WTC11 (cell line): ENCODE measurements around the gene EYA2. TPM values are rescaled to one million over a fixed set of nuclear protein-coding genes. Genes with fewer than 3 reads are reported as not detected.

Experiments used
- FOXK1 ChIP-seq: sonication (generic); formaldehyde crosslinking; IDR thresholded peaks from 2 replicates; pipeline ENCODE4 v1.8.0; 2022; ENCODE audit warnings: mild to moderate bottlenecking, moderate library complexity, missing genetic modification reagents
- FOXP1 ChIP-seq: sonication (generic); formaldehyde crosslinking; IDR thresholded peaks from 2 replicates; pipeline ENCODE4 v1.8.0; 2022; ENCODE audit warnings: missing genetic modification reagents, mild to moderate bottlenecking, moderate library complexity, borderline replicate concordance
- GTF2I ChIP-seq: fragments of 250-450 bp; sonication (Bioruptor Pico); conservative IDR thresholded peaks from 2 replicates; pipeline ENCODE4 v1.4.0; 2021; ENCODE audit warnings: mild to moderate bottlenecking
- MXD4 ChIP-seq: fragments of 250-450 bp; sonication (Bioruptor Pico); IDR thresholded peaks from 2 replicates; pipeline ENCODE4 v1.8.0; 2021; ENCODE audit warnings: mild to moderate bottlenecking, moderate library complexity, borderline replicate concordance
- RORB ChIP-seq: fragments of 250-450 bp; sonication (Bioruptor Pico); IDR thresholded peaks from 2 replicates; pipeline ENCODE4 v1.9.0; 2021; ENCODE audit warnings: mild to moderate bottlenecking
- SMAD4 ChIP-seq: sonication (generic); formaldehyde crosslinking; IDR thresholded peaks from 2 replicates; pipeline ENCODE4 v1.8.0; 2022; ENCODE audit warnings: mild to moderate bottlenecking, missing genetic modification reagents
- ZNF396 ChIP-seq: fragments of 250-450 bp; sonication (Bioruptor Pico); IDR thresholded peaks from 2 replicates; pipeline ENCODE4 v1.8.0; 2021; ENCODE audit warnings: mild to moderate bottlenecking, moderate library complexity, borderline replicate concordance
- ZNF423 ChIP-seq: fragments of 250-450 bp; sonication (Bioruptor Pico); IDR thresholded peaks from 2 replicates; pipeline ENCODE4 v2.1.2; 2022; ENCODE audit warnings: mild to moderate bottlenecking, moderate library complexity
- total RNA-seq: library from RNA; stranded (reverse); gene quantifications from 3 replicates; pipeline ENCODE4 v1.2.3, GENCODE V29; 2021
- TF ChIP-seq, protein P1 (sequence below): sonication (generic); formaldehyde crosslinking; IDR thresholded peaks from 2 replicates; pipeline ENCODE4 v1.8.1; 2023; ENCODE audit warnings: mild to moderate bottlenecking, missing genetic modification reagents, moderate library complexity
- TF ChIP-seq, protein P2 (sequence below): sonication (generic); formaldehyde crosslinking; IDR thresholded peaks from 2 replicates; pipeline ENCODE4 v1.8.1; 2022; ENCODE audit warnings: low read depth, missing genetic modification reagents, borderline replicate concordance
- TF ChIP-seq, protein P3 (sequence below): fragments of 250-450 bp; sonication (Bioruptor Pico); IDR thresholded peaks from 2 replicates; pipeline ENCODE4 v1.9.0; 2021; ENCODE audit warnings: mild to moderate bottlenecking
- TF ChIP-seq, protein P4 (sequence below): fragments of 250-450 bp; sonication (Bioruptor Pico); IDR thresholded peaks from 2 replicates; pipeline ENCODE4 v1.9.0; 2021; ENCODE audit warnings: mild to moderate bottlenecking
- TF ChIP-seq, protein P5 (sequence below): sonication (generic); formaldehyde crosslinking; IDR thresholded peaks from 2 replicates; pipeline ENCODE4 v1.8.1; 2023; ENCODE audit warnings: mild to moderate bottlenecking, missing genetic modification reagents
- TF ChIP-seq, protein P6 (sequence below): fragments of 250-450 bp; sonication (Bioruptor Pico); conservative IDR thresholded peaks from 2 replicates; pipeline ENCODE4 v1.9.0; 2021; ENCODE audit warnings: mild to moderate bottlenecking
- TF ChIP-seq, protein P7 (sequence below): sonication (generic); formaldehyde crosslinking; IDR thresholded peaks from 2 replicates; pipeline ENCODE4 v1.8.1; 2023; ENCODE audit warnings: mild to moderate bottlenecking, missing genetic modification reagents, borderline replicate concordance

EYA2 gene
- total RNA-seq, 1 experiment from 2014 or later = 1.5 TPM

DNA sequence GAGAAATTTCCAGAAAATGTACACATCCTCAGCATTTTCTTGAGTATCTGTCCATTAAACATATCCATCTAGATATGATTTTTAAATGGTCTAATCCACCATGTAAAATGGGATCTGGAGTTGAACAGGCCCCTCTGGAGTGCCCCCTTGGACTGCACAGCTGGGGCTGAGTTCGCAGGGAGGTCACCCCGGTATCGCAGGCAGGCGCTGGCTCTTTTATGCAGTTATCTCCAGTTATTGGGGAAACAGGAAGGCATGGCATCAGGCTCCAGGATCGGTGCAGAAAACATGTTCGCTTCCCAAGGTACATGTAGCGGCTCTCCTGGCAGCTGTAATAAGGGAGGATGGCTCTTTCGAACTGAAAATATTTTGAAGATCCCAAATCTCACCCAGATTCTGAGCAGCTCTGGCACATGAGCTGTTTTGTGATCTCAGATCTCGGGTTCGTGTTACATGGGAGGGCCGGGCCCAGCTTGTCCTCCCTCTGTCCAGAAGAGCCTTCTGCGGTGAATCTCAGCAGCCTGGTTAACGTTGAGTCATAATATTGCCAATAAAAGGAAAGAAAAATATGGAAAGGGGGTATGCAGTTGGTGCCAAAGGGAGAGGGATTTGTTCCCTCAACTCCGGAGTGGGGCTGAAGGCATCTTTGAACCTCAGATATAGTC lies 167.7 kb downstream of the EYA2 start (continued):
- TF ChIP-seq, protein P1, sequence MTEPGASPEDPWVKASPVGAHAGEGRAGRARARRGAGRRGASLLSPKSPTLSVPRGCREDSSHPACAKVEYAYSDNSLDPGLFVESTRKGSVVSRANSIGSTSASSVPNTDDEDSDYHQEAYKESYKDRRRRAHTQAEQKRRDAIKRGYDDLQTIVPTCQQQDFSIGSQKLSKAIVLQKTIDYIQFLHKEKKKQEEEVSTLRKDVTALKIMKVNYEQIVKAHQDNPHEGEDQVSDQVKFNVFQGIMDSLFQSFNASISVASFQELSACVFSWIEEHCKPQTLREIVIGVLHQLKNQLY (CRISPR knock-in tag) = no peak
- TF ChIP-seq ZNF396 (CRISPR knock-in tag) = no peak
- TF ChIP-seq, protein P2, sequence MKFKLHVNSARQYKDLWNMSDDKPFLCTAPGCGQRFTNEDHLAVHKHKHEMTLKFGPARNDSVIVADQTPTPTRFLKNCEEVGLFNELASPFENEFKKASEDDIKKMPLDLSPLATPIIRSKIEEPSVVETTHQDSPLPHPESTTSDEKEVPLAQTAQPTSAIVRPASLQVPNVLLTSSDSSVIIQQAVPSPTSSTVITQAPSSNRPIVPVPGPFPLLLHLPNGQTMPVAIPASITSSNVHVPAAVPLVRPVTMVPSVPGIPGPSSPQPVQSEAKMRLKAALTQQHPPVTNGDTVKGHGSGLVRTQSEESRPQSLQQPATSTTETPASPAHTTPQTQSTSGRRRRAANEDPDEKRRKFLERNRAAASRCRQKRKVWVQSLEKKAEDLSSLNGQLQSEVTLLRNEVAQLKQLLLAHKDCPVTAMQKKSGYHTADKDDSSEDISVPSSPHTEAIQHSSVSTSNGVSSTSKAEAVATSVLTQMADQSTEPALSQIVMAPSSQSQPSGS (CRISPR knock-in tag) = no peak
- TF ChIP-seq FOXP1 (CRISPR knock-in tag) = no peak
- TF ChIP-seq, protein P3, sequence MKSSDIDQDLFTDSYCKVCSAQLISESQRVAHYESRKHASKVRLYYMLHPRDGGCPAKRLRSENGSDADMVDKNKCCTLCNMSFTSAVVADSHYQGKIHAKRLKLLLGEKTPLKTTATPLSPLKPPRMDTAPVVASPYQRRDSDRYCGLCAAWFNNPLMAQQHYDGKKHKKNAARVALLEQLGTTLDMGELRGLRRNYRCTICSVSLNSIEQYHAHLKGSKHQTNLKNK (CRISPR knock-in tag) = no peak
- no peak for TF ChIP-seq FOXK1 (CRISPR knock-in tag)
- TF ChIP-seq, protein P4, sequence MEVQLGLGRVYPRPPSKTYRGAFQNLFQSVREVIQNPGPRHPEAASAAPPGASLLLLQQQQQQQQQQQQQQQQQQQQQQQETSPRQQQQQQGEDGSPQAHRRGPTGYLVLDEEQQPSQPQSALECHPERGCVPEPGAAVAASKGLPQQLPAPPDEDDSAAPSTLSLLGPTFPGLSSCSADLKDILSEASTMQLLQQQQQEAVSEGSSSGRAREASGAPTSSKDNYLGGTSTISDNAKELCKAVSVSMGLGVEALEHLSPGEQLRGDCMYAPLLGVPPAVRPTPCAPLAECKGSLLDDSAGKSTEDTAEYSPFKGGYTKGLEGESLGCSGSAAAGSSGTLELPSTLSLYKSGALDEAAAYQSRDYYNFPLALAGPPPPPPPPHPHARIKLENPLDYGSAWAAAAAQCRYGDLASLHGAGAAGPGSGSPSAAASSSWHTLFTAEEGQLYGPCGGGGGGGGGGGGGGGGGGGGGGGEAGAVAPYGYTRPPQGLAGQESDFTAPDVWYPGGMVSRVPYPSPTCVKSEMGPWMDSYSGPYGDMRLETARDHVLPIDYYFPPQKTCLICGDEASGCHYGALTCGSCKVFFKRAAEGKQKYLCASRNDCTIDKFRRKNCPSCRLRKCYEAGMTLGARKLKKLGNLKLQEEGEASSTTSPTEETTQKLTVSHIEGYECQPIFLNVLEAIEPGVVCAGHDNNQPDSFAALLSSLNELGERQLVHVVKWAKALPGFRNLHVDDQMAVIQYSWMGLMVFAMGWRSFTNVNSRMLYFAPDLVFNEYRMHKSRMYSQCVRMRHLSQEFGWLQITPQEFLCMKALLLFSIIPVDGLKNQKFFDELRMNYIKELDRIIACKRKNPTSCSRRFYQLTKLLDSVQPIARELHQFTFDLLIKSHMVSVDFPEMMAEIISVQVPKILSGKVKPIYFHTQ = no peak
- no peak for TF ChIP-seq RORB
- no peak for TF ChIP-seq MXD4 (CRISPR knock-in tag)
- no peak for TF ChIP-seq SMAD4 (CRISPR knock-in tag)
- TF ChIP-seq, protein P5, sequence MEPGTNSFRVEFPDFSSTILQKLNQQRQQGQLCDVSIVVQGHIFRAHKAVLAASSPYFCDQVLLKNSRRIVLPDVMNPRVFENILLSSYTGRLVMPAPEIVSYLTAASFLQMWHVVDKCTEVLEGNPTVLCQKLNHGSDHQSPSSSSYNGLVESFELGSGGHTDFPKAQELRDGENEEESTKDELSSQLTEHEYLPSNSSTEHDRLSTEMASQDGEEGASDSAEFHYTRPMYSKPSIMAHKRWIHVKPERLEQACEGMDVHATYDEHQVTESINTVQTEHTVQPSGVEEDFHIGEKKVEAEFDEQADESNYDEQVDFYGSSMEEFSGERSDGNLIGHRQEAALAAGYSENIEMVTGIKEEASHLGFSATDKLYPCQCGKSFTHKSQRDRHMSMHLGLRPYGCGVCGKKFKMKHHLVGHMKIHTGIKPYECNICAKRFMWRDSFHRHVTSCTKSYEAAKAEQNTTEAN (CRISPR knock-in tag) = no peak
- TF ChIP-seq ZNF423 = no peak
- no peak for TF ChIP-seq GTF2I (CRISPR knock-in tag)
- TF ChIP-seq, protein P6, sequence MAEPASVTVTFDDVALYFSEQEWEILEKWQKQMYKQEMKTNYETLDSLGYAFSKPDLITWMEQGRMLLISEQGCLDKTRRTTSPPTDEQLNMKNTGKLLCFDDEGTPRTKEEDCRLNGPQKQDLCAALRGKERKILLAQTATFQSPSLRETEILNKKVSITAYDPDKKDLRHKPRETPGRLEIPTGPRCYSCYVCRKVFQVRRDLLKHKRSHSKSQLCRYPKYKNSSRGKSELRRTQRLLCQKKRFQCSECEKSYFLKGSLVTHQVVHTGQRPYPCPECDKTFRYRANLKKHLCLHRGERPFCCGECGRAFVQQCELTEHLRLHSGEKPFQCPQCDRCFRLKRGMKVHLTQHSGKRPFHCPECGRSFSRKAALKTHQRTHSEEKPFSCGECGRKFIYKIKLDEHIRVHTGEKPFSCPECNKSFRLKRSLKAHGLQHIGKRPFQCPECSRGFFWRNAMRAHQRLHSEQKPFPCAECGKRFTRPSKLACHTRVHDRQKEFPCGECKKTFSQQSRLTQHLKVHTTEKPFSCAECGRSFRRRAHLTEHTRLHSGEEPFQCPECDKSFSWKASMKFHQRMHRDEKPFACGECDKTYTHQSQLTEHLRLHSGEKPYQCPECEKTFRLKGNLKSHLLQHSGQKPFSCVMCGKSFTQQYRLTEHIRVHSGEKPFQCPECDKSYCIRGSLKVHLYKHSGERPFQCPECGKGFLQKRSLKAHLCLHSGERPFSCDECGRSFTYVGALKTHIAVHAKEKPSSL (CRISPR knock-in tag) = no peak
- TF ChIP-seq, protein P7, sequence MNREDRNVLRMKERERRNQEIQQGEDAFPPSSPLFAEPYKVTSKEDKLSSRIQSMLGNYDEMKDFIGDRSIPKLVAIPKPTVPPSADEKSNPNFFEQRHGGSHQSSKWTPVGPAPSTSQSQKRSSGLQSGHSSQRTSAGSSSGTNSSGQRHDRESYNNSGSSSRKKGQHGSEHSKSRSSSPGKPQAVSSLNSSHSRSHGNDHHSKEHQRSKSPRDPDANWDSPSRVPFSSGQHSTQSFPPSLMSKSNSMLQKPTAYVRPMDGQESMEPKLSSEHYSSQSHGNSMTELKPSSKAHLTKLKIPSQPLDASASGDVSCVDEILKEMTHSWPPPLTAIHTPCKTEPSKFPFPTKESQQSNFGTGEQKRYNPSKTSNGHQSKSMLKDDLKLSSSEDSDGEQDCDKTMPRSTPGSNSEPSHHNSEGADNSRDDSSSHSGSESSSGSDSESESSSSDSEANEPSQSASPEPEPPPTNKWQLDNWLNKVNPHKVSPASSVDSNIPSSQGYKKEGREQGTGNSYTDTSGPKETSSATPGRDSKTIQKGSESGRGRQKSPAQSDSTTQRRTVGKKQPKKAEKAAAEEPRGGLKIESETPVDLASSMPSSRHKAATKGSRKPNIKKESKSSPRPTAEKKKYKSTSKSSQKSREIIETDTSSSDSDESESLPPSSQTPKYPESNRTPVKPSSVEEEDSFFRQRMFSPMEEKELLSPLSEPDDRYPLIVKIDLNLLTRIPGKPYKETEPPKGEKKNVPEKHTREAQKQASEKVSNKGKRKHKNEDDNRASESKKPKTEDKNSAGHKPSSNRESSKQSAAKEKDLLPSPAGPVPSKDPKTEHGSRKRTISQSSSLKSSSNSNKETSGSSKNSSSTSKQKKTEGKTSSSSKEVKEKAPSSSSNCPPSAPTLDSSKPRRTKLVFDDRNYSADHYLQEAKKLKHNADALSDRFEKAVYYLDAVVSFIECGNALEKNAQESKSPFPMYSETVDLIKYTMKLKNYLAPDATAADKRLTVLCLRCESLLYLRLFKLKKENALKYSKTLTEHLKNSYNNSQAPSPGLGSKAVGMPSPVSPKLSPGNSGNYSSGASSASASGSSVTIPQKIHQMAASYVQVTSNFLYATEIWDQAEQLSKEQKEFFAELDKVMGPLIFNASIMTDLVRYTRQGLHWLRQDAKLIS (CRISPR knock-in tag) = no peak
